NCI-H1105 treated with DMSO at 0.1 percent for 48 hours (cell line): ENCODE data around the gene HECW1.
"Not testable (repeated sequence)": the region's sequence is repeated elsewhere in the genome, so short reads cannot be mapped to it uniquely, and the experiment has no call there.

Experiments used
- DNase-seq: peaks from one replicate; lab custom pipeline; 2025; lab: John Stamatoyannopoulos, UW

The HECW1 gene

GRCh38 chr7:43112941-43113621, 634 bp downstream of the HECW1 start:
- DNase-seq = peak; percentile 36

- peak; percentile 9 for DNase-seq
Measured at GRCh38 chr7:43113622-43114457, 1.4 kb downstream of the HECW1 start.

- no peak for DNase-seq
Measured at GRCh38 chr7:43114458-43114780, 2.0 kb downstream of the HECW1 start.

- no peak for DNase-seq
Measured at GRCh38 chr7:43116451-43116850, 4.0 kb downstream of the HECW1 start.

- DNase-seq = no peak
Measured at GRCh38 chr7:43117095-43117494, 4.6 kb downstream of the HECW1 start.

GRCh38 chr7:43117861-43118260, 5.4 kb downstream of the HECW1 start:
- no peak for DNase-seq

GRCh38 chr7:43118313-43118712, 5.9 kb downstream of the HECW1 start:
- no peak for DNase-seq

GRCh38 chr7:43119371-43120075, 7.1 kb downstream of the HECW1 start:
- no peak for DNase-seq

- DNase-seq = no peak
Measured at GRCh38 chr7:43121973-43122372, 9.5 kb downstream of the HECW1 start.

GRCh38 chr7:43123457-43123856, 11.0 kb downstream of the HECW1 start:
- DNase-seq = no peak

- DNase-seq = no peak
Measured at GRCh38 chr7:43124388-43124787, 11.9 kb downstream of the HECW1 start.

- DNase-seq = no peak
Measured at GRCh38 chr7:43130347-43130746, 17.9 kb downstream of the HECW1 start.

- no peak for DNase-seq
Measured at GRCh38 chr7:43135129-43135528, 22.7 kb downstream of the HECW1 start.

GRCh38 chr7:43136064-43136463, 23.6 kb downstream of the HECW1 start:
- no peak for DNase-seq

GRCh38 chr7:43137121-43137744, 24.8 kb downstream of the HECW1 start:
- DNase-seq = not testable (repeated sequence)

- DNase-seq = no peak
Measured at GRCh38 chr7:43137811-43138210, 25.4 kb downstream of the HECW1 start.

- DNase-seq = no peak
Measured at GRCh38 chr7:43138710-43139109, 26.3 kb downstream of the HECW1 start.

GRCh38 chr7:43139137-43139536, 26.7 kb downstream of the HECW1 start:
- no peak for DNase-seq

GRCh38 chr7:43140186-43140585, 27.7 kb downstream of the HECW1 start:
- no peak for DNase-seq

- no peak for DNase-seq
Measured at GRCh38 chr7:43141091-43141490, 28.6 kb downstream of the HECW1 start.

- no peak for DNase-seq
Measured at GRCh38 chr7:43142703-43143102, 30.3 kb downstream of the HECW1 start.

GRCh38 chr7:43143918-43144589, 31.6 kb downstream of the HECW1 start:
- no peak for DNase-seq
